HG03354 (cell line): ENCODE measurements around the gene CCDC136.
A peak's percentile ranks its signal among the peaks of the same experiment; 100 is the strongest.

Experiments used
- ATAC-seq: cut with Tn5 transposase; IDR thresholded peaks from one replicate; pipeline ENCODE4 v1.9.1; 2021; ENCODE audit warnings: mild to moderate bottlenecking; ENCODE audit not compliant: unreplicated experiment, poor library complexity, severe bottlenecking

Gene CCDC136

GRCh38 chr7:128858380-128859231, 66.8 kb downstream of the CCDC136 start:
- ATAC-seq = no peak

GRCh38 chr7:128859232-128860157, 67.7 kb downstream of the CCDC136 start:
- ATAC-seq = no peak

- ATAC-seq = no peak
Observed at GRCh38 chr7:128860158-128861073, 68.6 kb downstream of the CCDC136 start.

- no peak for ATAC-seq
Observed at GRCh38 chr7:128861957-128862570, 70.3 kb downstream of the CCDC136 start.

- ATAC-seq = peak; percentile 88
Observed at GRCh38 chr7:128862571-128863432, 71.0 kb downstream of the CCDC136 start, which contains the start of gene ATP6V1F. ATP6V1F (plus strand) TSS chr7:128862856; CDS start chr7:128862905, 49 bp downstream.

- peak; percentile 58 for ATAC-seq
Observed at GRCh38 chr7:128863433-128863989, 71.7 kb downstream of the CCDC136 start.

GRCh38 chr7:128865303-128865702, 73.5 kb downstream of the CCDC136 start:
- ATAC-seq = no peak

GRCh38 chr7:128865996-128866877, 74.5 kb downstream of the CCDC136 start:
- ATAC-seq = no peak

GRCh38 chr7:128867241-128867640, 75.5 kb downstream of the CCDC136 start:
- ATAC-seq = no peak

GRCh38 chr7:128867842-128868623, 76.3 kb downstream of the CCDC136 start:
- ATAC-seq = no peak

GRCh38 chr7:128868624-128869137, 76.9 kb downstream of the CCDC136 start:
- no peak for ATAC-seq

GRCh38 chr7:128869138-128869943, 77.6 kb downstream of the CCDC136 start:
- peak; percentile 65 for ATAC-seq

- ATAC-seq = no peak
Observed at GRCh38 chr7:128869944-128870285, 78.1 kb downstream of the CCDC136 start.

- ATAC-seq = no peak
Observed at GRCh38 chr7:128871050-128871449, 79.3 kb downstream of the CCDC136 start.
